ENCODE results near the gene IL32.

DNA sequence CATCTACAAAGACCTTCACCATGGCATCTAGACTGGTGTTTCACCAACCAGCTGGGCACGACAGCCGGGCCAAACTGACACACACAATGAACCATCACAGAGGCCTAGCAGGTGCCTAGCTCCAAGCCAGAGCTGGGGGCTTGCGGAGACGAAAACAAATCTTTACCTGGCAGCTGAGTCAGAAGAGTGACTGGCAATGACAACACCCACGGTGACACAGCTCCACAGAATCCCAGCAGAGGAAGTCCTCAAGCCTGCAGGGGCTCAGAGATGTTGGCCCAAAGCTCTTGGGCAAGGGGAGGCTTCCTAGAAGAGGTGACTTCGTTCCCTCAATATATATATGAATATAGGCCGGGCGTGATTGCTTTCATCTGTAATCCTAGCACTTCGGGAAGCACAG is 13.9 kb upstream of the IL32 start:
- TF ChIP-seq, protein P1, sequence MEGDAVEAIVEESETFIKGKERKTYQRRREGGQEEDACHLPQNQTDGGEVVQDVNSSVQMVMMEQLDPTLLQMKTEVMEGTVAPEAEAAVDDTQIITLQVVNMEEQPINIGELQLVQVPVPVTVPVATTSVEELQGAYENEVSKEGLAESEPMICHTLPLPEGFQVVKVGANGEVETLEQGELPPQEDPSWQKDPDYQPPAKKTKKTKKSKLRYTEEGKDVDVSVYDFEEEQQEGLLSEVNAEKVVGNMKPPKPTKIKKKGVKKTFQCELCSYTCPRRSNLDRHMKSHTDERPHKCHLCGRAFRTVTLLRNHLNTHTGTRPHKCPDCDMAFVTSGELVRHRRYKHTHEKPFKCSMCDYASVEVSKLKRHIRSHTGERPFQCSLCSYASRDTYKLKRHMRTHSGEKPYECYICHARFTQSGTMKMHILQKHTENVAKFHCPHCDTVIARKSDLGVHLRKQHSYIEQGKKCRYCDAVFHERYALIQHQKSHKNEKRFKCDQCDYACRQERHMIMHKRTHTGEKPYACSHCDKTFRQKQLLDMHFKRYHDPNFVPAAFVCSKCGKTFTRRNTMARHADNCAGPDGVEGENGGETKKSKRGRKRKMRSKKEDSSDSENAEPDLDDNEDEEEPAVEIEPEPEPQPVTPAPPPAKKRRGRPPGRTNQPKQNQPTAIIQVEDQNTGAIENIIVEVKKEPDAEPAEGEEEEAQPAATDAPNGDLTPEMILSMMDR (IDR thresholded peaks at IDR 0.05; ENCODE audit: poor library complexity, severe bottlenecking), result no peak
- TF ChIP-seq POLR2AphosphoS5 (IDR thresholded peaks at IDR 0.05) (no peak), EZH2 (IDR thresholded peaks at IDR 0.05; ENCODE audit: borderline replicate concordance, insufficient read depth, low read length, poor library complexity, severe bottlenecking) (no peak), EP300 (conservative IDR thresholded peaks at IDR 0.05; ENCODE audit: poor library complexity, severe bottlenecking) (no peak), SMC3 (conservative IDR thresholded peaks at IDR 0.05; ENCODE audit: poor library complexity) (no peak), REST (IDR thresholded peaks at IDR 0.05; ENCODE audit: borderline replicate concordance) (no peak), RAD21 (conservative IDR thresholded peaks at IDR 0.05) (no peak), TAF1 (IDR thresholded peaks at IDR 0.05; ENCODE audit: low read depth) (no peak), MXI1 (conservative IDR thresholded peaks at IDR 0.05; ENCODE audit: poor library complexity, severe bottlenecking) (no peak)
